T-helper 1 cell treated with Interleukin-12 subunit alpha and Interleukin-12 subunit beta and Interleukin-4 antibody, amounts not matched to agents 30 ng/mL and 1 ng/mL, for 36 hours (primary cell): Measurements from ENCODE around the gene CNKSR3. TPM values are rescaled to one million over a fixed set of nuclear protein-coding genes. Genes with fewer than 3 reads are reported as not detected.
"Not testable (repeated sequence)": the region's sequence is repeated elsewhere in the genome, so short reads cannot be mapped to it uniquely, and the experiment has no call there.

Experiments used
- intact Hi-C: fragments of 100-400 bp; cut with micrococcal nuclease; formaldehyde crosslinking; loops from one replicate; pipeline ENCODE4 v1.15.1; 2024
- total RNA-seq: library from RNA; stranded (reverse); gene quantifications from 2 replicates; pipeline ENCODE4 v1.2.3, GENCODE V29; 2022

The CNKSR3 gene
- total RNA-seq, 1 donor from 2014 or later: not detected

DNA sequence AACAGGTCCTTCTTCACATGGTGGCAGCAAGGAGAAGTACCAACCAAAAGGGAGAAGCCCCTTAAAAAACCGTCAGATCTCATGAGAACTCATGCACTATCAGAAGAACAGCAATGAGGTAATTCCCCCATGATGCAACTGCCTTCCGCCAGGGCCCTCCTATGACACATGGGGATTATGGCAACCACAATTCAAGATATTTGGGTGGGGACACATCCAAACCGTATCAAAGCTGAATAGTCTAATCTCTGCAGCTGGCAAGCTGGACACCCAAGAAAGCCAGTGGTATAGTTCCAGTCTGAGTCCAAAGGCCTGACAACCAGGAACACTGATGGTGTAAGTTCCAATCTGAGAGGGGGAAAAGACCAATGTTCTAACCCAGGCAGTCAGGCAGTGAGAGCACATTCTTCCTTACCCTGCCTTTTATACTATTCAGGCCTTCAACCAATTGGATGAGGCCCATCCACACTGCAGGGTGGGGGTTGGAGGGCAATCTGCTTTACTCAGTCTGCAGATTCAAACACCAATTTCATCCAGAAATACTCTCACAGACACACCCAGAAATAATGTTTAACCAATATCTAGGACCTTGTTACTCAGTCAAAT, 17.9 kb upstream of the CNKSR3 start:
- intact Hi-C loops: no loop called here

DNA sequence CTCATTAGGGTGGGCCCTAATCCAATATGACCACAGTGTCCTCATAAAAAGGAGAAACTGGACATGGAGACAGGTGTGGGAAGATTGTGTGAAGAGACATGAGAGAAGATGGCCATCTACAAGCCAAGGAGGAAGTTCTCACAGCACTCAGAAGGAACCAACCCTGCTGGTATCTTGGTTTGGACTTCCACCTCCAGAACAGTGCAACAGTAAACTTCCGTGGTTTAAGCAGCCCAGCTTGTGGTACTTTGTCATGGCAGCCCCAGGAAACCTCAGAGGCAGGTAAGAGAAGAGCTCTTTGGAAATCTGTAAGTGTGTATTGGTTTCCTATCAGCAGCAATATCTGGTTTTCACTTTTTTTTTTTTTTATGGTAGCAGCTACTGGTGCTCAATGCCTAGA, 16.5 kb upstream of the CNKSR3 start:
- intact Hi-C loops: no loop called here

DNA sequence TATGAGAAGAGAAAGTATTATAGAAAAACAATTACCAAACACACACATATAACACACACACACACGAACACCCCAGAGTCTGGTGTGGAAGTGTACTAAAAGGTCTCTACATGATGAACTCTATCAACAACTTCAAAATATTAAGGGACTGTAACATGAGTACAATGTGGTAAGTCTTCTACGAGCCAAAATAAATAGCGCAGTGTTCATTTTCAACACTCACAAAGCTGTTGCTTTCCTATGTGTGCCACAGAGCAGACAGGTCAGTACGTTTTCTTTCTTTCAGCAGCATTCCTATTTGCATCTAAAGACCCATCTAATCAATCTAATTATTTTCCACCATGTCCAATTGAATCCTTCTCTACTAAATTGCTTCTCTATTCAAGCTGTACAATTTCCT, 12.1 kb upstream of the CNKSR3 start:
- intact Hi-C loops: no loop called here

- intact Hi-C loops: no loop called here
Observed at GRCh38 chr6:154521412-154521811, 10.9 kb upstream of the CNKSR3 start.

DNA sequence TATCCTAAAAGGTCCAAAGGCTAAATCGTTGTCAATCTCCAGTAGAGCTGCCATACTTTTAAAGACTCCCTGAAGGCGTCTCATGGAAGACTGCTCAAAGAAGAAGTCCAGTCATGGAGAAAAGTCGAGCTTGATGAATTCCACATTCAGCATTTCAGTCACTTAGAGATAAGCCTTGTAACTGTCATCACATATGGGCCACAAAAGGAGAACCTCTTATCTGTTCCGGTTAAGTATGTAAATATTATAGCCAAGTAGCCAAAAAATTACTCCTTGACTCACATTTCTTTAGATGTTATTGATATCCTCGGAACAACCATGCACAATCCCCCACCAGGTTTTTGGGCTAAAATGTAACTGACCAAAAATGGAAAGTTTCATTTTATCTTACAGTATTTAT, 9.8 kb upstream of the CNKSR3 start:
- intact Hi-C loops: no loop called here

- intact Hi-C loops: no loop called here
Observed at GRCh38 chr6:154518396-154518795, 7.9 kb upstream of the CNKSR3 start.

DNA sequence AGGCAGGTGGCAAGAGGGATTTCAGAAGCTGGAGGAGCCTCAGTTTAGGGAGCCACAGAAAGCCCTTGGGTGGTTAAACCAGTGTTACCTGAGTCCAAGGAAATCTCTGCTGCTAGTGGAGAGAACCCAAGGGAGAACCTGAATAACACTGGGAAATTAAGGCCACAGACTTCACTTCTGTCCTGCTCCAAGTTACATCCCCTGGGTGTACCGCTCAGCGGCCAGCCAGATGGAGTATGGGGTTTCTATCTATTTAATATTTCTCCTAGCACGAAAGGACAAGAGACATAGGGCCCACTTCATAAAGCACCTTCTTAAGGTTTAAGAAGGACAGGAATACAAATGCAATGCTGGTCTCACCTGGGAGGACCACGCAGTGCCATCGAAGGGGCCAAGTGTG, 5.8 kb upstream of the CNKSR3 start:
- intact Hi-C loops: no loop called here

DNA sequence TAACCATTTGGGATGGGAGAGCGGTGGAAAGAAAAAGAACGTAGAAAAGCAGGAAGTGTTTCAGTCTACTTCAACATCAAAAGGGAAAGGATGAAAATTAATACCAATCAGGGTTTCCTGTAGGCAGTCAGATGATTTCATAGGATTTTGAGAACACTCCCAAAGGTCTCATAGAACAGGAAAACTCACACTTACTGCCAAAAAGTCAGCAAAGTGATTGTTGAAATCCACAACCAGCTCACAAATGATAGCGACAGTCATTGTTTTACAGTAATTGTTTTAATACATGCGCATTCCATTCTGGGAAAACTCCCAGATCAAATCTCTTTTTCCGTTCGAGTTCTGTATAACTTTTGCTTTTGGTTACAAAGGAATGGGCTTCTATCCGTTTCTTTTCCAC, 5.3 kb upstream of the CNKSR3 start:
- intact Hi-C loops: no loop called here

DNA sequence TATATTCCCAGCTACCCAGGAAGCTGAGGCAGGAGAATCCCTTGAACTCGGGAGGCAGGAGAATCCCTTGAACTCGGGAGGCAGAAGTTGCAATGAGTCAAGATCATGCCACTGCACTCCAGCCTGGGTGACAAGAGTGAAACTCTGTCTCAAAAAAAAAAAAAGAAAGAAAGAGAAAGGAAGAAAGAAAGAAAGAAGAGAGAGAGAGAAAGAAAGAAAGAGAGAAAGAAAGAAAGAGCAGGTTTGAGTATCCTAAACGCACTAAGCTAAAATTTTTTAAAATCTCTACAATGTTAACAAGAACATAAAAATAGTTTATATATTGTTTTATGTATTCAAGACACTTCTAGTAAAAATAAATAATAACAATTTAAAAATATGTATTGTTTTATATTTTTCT, 4.6 kb upstream of the CNKSR3 start:
- intact Hi-C loops: not testable (repeated sequence)

DNA sequence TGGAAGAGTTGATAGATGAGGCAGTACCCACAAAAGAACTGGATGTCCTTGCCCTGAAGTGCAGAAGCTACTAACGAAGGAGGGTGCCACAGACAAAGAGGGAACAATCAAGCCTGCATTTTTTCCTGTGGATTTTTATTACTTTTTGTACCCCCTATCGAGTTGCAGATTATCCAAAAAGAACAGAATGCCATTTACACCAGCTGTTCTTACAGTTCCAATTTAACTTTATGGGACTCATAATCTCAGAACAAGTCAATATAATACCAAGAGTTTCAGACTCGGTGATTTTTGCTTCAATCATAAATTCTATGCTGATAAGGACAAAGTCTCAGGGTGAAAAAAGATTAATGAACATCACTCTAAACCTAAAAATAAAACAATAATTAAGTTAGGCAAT, 4.0 kb upstream of the CNKSR3 start:
- intact Hi-C loops: no loop called here

DNA sequence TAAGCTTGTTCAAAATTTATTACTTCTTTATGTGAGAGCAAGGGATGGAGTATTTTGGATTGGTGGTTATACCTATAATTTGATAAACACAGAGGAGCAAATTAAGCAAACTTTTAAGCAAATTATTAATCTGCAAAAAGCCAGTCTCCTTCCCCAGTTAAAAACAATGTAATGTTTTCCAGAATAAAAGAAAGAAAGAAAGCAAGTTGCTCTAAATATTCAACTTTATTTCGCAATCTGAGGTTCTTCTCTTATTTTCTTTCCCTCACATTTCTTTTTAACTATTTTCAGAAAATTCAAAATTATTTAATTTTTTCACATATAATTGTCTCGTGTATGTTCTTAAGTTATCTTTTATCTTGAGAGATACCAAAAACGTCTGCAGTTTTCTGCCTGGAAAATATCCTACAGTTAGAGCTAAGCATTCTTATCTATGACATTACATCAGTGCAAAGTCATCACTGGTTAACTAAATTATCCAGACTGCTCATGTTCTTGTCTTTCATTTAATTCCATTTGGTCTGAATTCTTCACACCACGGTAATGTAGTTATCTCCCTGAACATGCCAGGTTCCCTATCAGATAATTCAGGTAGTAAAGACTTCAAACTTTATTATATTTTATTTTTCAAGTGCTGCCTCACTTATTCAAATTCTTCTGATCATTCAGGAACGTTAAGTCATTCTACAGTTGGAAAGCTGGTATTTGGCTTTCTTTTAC, 3.3 kb upstream of the CNKSR3 start:
- intact Hi-C loops: no loop called here

DNA sequence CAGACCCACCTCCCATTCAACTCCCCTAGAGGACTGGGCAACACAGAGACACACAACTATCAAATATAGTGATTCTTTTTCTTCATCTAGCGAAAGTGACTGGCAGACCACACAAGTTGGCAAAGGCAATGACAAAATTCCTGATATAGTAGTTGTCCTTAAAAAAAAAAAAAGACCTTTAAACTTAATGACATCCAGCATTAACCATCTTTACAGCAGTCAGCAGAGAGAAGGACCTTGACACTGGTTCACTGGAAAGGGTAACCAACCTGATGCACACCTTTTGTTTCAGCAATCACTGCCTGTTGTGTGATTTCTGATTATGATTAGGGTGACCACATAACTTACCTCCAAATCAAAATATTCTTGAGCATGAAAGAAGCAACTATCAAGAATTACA, 1.7 kb upstream of the CNKSR3 start:
- intact Hi-C loops: no loop called here

DNA sequence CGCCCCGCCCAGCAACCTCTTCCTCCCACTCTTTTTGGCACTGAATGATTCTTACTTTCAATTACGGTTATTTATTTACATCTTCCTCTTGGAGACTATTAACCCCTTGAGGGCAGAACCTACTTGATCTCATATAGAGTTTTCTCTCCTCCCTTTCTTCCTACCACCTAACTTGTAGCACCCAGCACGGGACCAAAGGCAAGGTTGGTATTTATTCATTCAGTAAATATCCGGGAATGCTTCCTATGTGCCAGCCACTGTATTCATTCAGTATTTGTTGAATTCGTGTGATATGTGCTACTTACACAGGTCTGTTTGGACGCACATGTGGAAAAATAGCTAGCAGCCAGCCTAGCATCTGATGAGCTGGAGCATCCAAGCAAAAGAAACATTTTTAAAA, 1.3 kb upstream of the CNKSR3 start:
- intact Hi-C loops: no loop called here

- intact Hi-C loops: loop anchor here (10.0 kb wide), 1 partner anchor 355 kb away; no protein-coding TSS in a partner anchor
Observed at GRCh38 chr6:154509421-154510143, 903 bp downstream of the CNKSR3 start.

DNA sequence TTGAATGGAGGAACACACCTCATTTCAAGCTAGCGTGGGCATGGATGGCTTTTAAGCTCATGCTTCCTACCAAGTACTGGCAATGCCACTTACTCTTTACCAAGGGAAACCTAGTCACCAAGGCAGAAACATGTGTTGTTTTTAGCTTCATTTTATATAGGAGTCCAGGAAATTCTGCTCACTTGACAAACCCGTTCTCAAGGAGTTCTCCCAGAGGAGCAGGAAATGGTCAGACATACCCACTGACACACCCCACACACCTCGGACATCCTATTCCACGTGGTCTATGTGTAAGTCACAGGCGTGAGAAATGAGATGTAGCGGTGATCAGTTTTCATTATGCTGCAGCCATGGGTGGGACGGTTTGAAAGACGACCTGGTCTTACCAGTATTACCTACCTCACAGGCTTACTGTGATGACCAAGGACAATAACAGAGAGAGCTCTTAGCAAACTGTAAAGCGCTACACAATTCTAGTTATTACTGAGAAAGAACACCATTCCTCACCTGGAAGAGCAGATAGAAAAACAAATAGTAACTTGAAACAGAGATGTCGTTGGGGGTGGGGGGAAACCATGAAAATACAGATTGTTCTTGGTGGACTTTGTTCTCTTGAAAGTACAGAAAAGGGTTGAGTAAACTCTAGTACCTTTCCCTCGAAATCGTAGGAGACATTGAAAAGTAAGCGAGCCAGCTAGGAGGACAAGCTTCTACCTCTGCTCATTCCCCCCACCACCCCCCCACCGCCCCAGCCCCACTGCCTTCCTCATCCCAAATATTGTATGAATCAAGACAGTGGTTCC, 1.7 kb downstream of the CNKSR3 start:
- intact Hi-C loops: loop anchor here (10.0 kb wide), 1 partner anchor 354 kb away; no protein-coding TSS in a partner anchor

GRCh38 chr6:154506991-154507898, 3.2 kb downstream of the CNKSR3 start:
- intact Hi-C loops: loop anchor here (10.0 kb wide), 1 partner anchor 352 kb away; no protein-coding TSS in a partner anchor

- intact Hi-C loops: loop anchor here (10.0 kb wide), 1 partner anchor 352 kb away; no protein-coding TSS in a partner anchor
Observed at GRCh38 chr6:154506582-154506981, 3.9 kb downstream of the CNKSR3 start.

GRCh38 chr6:154506108-154506507, 4.4 kb downstream of the CNKSR3 start:
- intact Hi-C loops: loop anchor here (10.0 kb wide), 1 partner anchor 351 kb away; no protein-coding TSS in a partner anchor

DNA sequence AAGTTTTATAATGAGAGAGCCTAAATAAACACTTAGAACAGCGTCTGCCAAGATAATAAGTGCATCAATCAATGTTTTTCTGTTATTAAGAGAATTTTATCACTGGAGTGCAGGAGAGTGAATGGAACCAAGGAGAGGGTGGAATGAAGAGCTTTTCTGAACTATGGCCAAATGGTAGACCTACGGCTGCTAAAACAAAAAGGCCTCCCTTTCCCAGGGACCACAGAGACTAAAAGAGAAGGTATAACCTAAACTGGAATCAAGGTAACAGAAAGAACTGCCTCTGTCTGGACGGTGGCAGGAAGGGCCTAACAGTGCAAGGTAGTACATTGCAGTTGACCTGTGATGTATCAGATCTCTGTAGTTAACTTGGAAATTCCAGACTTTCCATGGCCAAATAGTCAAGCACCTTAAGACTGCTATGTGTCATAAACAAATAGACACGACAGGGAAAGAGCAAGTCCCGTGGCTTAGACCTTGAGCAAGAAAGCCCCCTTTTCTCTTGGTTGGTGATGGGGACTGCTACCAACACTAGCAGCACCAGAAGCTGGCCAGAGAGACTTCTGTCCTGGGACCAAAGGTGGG, 5.5 kb downstream of the CNKSR3 start:
- intact Hi-C loops: loop anchor here (10.0 kb wide), 1 partner anchor 350 kb away; no protein-coding TSS in a partner anchor

- intact Hi-C loops: loop anchor here (10.0 kb wide), 1 partner anchor 349 kb away; no protein-coding TSS in a partner anchor
Observed at GRCh38 chr6:154504102-154504501, 6.4 kb downstream of the CNKSR3 start.
